ENCODE measurements around the gene RHOT2. TPM values are rescaled to one million over a fixed set of nuclear protein-coding genes. Genes with fewer than 3 reads are reported as not detected.

RHOT2 gene
- total and polyA plus RNA-seq, 9 of the 15 experiments (the other 6 are each of a cell fraction or from before 2014, with no cell fraction given) = 5.0 to 373 (median 112) TPM

- TF ChIP-seq SNAPC5 (CRISPR knock-in tag; IDR thresholded peaks at IDR 0.05) (no peak), BHLHE40 (IDR thresholded peaks at IDR 0.05; ENCODE audit: low read length) (peak; percentile 99), MCM5 (IDR thresholded peaks at IDR 0.05; ENCODE audit: low read depth) (no peak), ERF (CRISPR knock-in tag; IDR thresholded peaks at IDR 0.05) (peak; percentile 21; the same call in 1 of the 2 replicates), SP1 (CRISPR knock-in tag; IDR thresholded peaks at IDR 0.05) (peak; percentile 90), TSHZ1 (CRISPR knock-in tag; IDR thresholded peaks at IDR 0.05) (peak; percentile 53; the same call in 1 of the 2 replicates), OTX1 (CRISPR knock-in tag; IDR thresholded peaks at IDR 0.05) (0 out of 2 replicates have a peak, but pooled peaks have one; percentile 36), FIP1L1 (IDR thresholded peaks at IDR 0.05; ENCODE audit: low read depth, low read length, poor library complexity, severe bottlenecking) (peak; percentile 92), ESRRA (IDR thresholded peaks at IDR 0.05; ENCODE audit: borderline replicate concordance, low read depth) (peak; percentile 58), ARID4B (CRISPR knock-in tag; IDR thresholded peaks at IDR 0.05) (peak; percentile 94), ZNF395 (CRISPR knock-in tag; IDR thresholded peaks at IDR 0.05) (no peak; the same call in 1 of the 2 replicates), THRB (CRISPR knock-in tag; conservative IDR thresholded peaks at IDR 0.05) (0 out of 2 replicates have a peak, but pooled peaks have one; percentile 57), RBM22 (IDR thresholded peaks at IDR 0.05; ENCODE audit: low read depth, low read length, poor library complexity, severe bottlenecking) (peak; percentile 98), POLR3A (IDR thresholded peaks at IDR 0.05; ENCODE audit: borderline replicate concordance, extremely low read depth, insufficient read depth, insufficient read length) (peak; percentile 95), SIRT6 (IDR thresholded peaks at IDR 0.05; ENCODE audit: low read depth, low read length) (no peak)
Measured at GRCh38 chr16:636206-637080, 31.5 kb upstream of the RHOT2 start, which contains the start of gene METTL26 (continued).

Measured in K562 (cell line).